Skeletal muscle satellite cell (primary cell): ENCODE measurements around the gene IZUMO4.
A peak's percentile ranks its signal among the peaks of the same experiment; 100 is the strongest.

Experiments
- H3K27me3 ChIP-seq: 2 replicates; pipeline ENCODE4 v1.7.0; 2013; ENCODE audit warnings: low read length; ENCODE audit not compliant: control insufficient read depth, insufficient read depth
- H3K36me3 ChIP-seq: 2 replicates; pipeline ENCODE4 v1.7.0; 2013; ENCODE audit warnings: mild to moderate bottlenecking, control low read depth, low read length; ENCODE audit not compliant: insufficient read depth
- H3K4me1 ChIP-seq: 2 replicates; pipeline ENCODE4 v1.7.0; 2013; ENCODE audit warnings: low read length; ENCODE audit not compliant: control insufficient read depth, insufficient read depth
- H3K4me2 ChIP-seq: 2 replicates; pipeline ENCODE4 v1.7.0; 2013; ENCODE audit warnings: mild to moderate bottlenecking, low read length
- H3K4me3 ChIP-seq: 2 replicates; pipeline ENCODE4 v1.7.0; 2013; ENCODE audit warnings: low read length
- H3K9ac ChIP-seq: 2 replicates; pipeline ENCODE4 v1.7.0; 2013; ENCODE audit warnings: mild to moderate bottlenecking, low read depth, low read length, moderate library complexity
- H3K9me3 ChIP-seq: replicated peaks from 2 replicates; pipeline ENCODE4 v1.7.0; 2013; ENCODE audit warnings: mild to moderate bottlenecking, control low read depth, low read length

Gene IZUMO4

DNA sequence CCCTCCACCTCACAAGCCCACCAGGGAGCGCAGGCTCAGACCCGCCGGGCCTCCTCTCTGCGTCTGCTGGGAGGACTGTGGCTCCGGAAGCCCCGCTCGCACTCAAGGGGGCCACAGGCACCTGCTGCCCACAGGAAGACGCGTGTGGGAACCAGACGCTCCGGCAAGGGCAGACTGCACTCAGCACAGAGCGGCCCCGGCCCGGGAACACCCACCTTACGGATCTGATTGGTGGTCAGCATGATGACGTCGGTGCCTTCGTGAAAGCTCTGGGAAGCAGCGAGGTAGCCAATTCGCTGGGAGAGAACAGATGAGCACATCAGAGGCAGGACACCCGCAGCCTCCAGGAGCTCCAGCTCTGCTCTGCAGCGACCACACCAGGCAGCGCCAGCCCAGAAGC is 40.1 kb downstream of the IZUMO4 start:
- Histone ChIP-seq H3K27me3 (no peaks in the 10 kb centered on the region), H3K4me3 (no peak overlapping the region), H3K9ac (no peak overlapping the region), H3K36me3 (peaks cover 46% of the 10 kb centered on the region), H3K9me3 (no peaks in the 10 kb centered on the region), H3K4me2 (no peak overlapping the region), H3K4me1 (peaks cover 7% of the 10 kb centered on the region)

DNA sequence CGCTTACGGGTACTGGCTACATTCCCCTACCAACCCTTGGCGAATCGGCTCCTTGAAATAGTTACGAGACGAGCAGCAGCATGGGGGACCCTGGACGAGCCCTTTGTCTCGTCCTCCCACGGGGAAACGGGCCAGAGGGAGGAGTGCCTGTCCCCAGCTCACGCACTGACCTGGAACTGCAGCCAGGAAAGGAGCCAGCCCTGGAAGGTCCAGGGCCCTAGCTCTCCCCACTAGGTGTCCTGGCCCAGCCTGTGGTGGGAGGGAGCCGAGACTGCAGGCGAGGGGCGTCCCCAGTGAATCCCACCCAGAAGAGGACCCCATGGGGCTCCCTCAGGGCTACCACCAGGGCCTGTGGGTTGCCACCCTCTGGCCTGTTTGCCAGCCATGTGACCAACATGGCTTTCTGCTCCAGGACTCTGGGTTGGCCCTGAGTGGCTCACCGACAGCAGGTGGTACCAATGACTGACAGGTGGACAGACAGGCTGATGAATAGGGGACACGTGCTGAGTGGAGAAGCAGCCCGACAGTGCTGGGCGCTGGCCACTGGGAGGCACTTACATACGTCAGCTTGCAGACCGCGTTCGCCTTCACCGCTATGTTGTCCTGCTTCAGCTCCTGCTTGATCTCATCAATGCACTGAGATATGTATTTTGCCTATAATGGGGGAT is 41.5 kb downstream of the IZUMO4 start:
- Histone ChIP-seq H3K27me3 (no peaks in the 10 kb centered on the region), H3K4me1 (peaks cover 7% of the 10 kb centered on the region), H3K9ac (no peak overlapping the region), H3K36me3 (peaks cover 32% of the 10 kb centered on the region), H3K4me3 (no peak overlapping the region), H3K9me3 (no peaks in the 10 kb centered on the region), H3K4me2 (no peak overlapping the region)

DNA sequence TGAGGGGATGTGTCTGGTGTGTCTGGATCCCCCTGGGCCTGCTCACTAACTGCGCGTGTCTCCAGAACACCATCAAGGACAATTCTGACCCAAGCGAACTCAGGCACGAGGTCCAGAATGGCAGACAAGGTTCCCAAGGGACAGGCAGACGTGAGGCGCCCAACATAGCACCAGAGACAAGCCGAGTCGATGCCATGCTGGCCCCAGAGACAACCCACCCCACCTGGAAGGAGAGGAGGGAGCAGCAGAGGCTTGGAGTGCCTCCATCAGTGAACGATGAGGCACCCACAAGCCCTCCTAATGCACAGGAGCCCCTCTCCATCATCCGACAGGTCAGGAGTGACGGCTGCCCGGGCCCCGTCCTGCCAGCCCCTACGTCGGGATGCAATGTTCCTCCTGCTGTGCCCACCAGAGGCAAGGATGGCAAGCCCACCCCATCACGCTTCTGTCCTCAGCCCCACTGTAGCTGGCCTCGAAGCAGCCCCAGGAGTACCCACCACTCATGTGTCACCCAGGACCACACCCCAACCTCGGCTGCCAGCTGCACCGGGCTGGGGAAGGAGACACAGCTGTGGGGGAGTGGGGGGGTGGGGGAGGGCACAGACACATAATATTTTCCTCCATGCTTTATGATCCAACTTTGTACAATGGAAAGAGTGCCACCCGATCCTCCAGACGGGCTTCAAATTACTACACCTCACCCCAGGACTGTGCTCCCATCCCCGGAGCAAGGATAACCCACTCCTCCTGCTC is 42.8 kb downstream of the IZUMO4 start:
- H3K4me1 ChIP-seq, result peaks cover 7% of the 10 kb centered on the region
- H3K36me3 ChIP-seq, result peaks cover 31% of the 10 kb centered on the region
- H3K27me3 ChIP-seq, result no peaks in the 10 kb centered on the region
- no peak overlapping the region for H3K4me3 ChIP-seq
- no peak overlapping the region for H3K4me2 ChIP-seq
- no peaks in the 10 kb centered on the region for H3K9me3 ChIP-seq
- H3K9ac ChIP-seq, result no peak overlapping the region

DNA sequence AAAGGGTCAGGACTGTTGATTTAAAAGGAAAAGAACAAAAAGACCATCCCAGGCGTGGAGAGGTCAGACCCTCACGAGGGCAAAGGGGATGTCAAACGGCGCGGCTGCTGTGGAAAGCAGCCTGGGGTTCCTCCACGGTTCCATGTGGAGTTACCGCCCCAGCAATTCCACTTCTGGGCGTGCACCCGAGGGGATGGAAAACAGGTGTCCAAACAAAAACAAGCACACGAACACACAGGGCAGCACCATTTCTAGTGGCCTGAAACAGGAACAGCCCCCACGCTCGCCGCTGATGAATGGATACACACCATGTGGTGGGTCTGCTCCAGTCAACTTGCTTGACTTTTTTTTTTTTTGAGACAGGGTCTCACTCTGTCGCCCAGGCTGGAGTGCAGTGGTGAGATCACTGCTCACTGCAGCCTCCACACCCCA is 43.4 kb downstream of the IZUMO4 start:
- no peaks in the 10 kb centered on the region for H3K9me3 ChIP-seq
- H3K27me3 ChIP-seq, result no peaks in the 10 kb centered on the region
- no peak overlapping the region for H3K9ac ChIP-seq
- no peak overlapping the region for H3K4me3 ChIP-seq
- H3K4me2 ChIP-seq, result no peak overlapping the region
- H3K36me3 ChIP-seq, result peaks cover 34% of the 10 kb centered on the region
- peaks cover 7% of the 10 kb centered on the region for H3K4me1 ChIP-seq

DNA sequence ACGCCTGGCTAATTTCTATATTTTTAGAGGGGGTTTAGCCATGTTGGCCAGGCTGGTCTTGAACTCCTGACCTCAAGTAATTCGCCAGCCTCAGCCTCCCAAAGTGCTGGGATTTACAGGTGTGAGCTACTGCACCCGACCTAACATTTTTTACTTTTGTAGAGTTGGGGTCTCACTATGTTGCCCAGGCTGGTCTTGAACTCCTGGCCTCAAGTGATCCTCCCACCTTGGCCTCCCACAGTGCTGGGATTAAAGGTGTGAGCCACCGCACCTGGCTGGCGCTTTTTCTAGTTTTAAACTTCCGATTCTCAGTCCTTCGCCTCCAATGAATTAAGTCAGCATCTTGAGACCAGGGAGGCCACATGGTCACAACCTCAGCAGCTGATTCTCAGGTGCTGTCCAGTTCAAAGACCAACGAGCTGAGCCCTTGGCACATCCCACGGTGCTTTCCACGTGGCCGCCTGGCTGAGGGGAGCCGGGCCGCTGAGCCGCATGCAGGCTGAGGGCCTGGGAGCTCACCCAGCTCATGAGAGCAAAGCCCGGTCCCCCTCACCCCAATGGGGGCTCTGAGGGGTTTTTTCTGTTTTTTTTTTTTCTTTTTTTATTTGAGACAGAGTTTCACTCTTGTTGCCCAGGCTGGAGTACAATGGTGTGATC is 45.6 kb downstream of the IZUMO4 start:
- Histone ChIP-seq H3K4me3 (no peak overlapping the region), H3K9ac (no peak overlapping the region), H3K9me3 (no peaks in the 10 kb centered on the region), H3K27me3 (no peaks in the 10 kb centered on the region), H3K4me2 (no peak overlapping the region), H3K36me3 (peaks cover 29% of the 10 kb centered on the region), H3K4me1 (peaks cover 14% of the 10 kb centered on the region)

DNA sequence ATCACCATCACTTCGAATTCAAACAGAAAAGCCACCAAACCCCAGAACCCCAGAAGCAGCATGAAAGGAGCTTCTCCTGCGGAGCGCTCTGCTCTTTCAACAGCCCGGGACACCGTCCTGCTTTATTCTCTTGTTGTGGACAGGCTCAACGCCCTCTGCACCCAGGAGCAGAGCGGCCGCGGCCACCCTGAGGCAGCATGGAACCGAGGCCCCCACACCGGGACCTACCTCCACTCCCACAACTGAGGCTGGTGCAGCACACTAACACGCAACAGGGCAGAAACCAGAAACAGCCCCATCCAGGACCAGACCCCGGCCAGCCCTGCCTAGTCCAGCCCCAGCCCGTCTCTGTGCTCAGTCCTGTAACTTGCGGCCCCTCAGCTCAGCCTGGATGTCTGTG is 47.5 kb downstream of the IZUMO4 start:
- Histone ChIP-seq H3K36me3 (peaks cover 20% of the 10 kb centered on the region), H3K9ac (no peak overlapping the region), H3K4me1 (peaks cover 26% of the 10 kb centered on the region), H3K27me3 (no peaks in the 10 kb centered on the region), H3K4me3 (no peak overlapping the region), H3K4me2 (no peak overlapping the region), H3K9me3 (no peaks in the 10 kb centered on the region)

DNA sequence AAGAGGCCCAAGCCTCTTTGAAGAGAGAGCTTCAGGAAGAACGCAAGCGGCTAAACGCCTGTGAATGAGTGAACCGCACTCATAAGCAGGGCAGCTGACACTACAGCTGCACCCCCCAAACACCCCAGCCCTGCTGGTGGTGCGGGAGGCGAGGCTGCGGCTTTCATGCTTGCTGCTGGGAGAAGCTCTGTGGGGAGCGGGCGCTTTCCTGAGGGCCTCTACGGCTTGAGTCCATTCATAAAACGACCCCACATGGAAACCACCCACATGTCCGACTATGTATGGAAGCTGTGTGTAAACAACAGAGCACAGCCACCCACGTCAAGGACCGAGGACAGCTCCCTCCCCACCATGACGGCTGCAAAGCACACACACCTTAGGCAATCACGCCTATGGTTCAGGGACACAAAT is 49.1 kb downstream of the IZUMO4 start:
- Histone ChIP-seq H3K36me3 (peaks cover 22% of the 10 kb centered on the region), H3K4me3 (no peak overlapping the region), H3K9ac (no peak overlapping the region)

DNA sequence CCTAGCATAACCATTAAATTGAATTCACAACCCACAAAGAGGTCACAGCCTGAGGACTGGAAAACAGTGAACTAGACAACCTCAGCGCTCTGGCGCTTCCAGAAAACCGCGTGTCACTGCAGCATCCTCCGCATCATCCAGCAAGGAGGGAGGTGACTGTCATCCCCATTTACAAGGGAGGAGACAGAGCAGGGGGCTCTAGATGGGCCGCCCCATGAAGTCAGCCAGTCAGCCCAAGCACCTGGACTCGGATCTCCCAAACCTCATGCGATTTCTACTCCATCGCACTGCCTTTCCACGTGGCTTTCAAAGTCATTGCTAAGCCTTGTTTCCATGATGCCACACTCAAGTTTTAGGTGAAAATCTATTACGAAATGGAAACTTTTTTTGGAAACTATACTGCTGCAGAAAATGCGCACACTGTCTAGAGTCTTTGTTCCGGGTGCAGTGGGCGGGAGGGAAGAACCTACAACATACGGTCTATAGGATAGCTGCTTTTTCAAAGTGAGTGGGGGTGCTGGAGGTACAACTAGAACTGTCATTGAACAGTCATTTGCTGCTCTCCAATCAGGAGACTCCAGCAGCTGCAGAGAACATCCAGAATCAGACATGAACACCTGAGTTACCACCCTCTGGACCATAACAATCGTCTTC is 51.9 kb downstream of the IZUMO4 start:
- no peaks in the 10 kb centered on the region for H3K27me3 ChIP-seq
- H3K9ac ChIP-seq, result no peak overlapping the region
- H3K4me2 ChIP-seq, result peak overlapping the region; percentile 100
- no peaks in the 10 kb centered on the region for H3K9me3 ChIP-seq
- H3K4me3 ChIP-seq, result no peak overlapping the region
- peaks cover 35% of the 10 kb centered on the region for H3K4me1 ChIP-seq
- peaks cover 22% of the 10 kb centered on the region for H3K36me3 ChIP-seq

More for the DNA sequence above, 49.1 kb downstream of the IZUMO4 start:
- H3K4me1 ChIP-seq, result peaks cover 29% of the 10 kb centered on the region
- H3K9me3 ChIP-seq, result no peaks in the 10 kb centered on the region
- H3K4me2 ChIP-seq, result no peak overlapping the region
- H3K27me3 ChIP-seq, result no peaks in the 10 kb centered on the region
